Measurements from ENCODE around the gene ARID4B.

Gene ARID4B

DNA sequence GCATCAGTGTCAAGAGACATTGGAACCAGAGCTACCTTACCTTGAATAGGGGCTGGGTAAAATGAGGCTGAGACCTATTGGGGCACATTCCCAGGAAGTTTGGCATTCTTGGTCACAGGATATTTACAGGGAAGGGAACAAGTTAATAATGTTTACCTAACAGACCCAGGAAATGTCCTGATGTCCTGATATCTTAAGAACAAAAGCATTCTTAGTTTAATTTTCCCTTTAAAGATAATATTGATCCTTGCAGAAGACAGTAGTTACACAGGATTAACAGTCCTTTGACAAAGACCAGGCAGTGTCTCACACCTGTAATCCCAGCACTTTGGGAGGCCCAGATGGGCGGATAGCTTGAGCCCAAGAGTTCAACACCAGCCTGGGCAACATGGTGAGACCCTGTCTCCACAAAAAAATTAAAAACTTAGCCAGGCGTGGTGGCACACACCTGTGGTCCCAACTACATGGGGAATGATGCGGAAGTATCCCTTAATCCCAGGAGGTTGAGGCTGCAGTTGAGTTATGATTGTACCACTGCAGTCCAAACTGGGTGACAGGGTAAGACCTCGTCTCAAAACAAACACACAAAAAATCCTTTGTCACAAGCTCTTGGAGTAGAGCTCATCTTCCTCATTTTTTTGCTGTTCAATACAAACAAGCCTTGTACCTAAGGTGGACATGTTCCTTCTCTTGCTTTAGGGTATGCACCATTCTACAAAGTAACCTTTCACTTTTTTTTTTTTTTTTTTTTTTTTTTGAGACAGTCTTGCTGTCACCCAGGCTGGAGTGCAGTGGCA lies 198.0 kb downstream of the ARID4B start:
- TF ChIP-seq, protein P1, sequence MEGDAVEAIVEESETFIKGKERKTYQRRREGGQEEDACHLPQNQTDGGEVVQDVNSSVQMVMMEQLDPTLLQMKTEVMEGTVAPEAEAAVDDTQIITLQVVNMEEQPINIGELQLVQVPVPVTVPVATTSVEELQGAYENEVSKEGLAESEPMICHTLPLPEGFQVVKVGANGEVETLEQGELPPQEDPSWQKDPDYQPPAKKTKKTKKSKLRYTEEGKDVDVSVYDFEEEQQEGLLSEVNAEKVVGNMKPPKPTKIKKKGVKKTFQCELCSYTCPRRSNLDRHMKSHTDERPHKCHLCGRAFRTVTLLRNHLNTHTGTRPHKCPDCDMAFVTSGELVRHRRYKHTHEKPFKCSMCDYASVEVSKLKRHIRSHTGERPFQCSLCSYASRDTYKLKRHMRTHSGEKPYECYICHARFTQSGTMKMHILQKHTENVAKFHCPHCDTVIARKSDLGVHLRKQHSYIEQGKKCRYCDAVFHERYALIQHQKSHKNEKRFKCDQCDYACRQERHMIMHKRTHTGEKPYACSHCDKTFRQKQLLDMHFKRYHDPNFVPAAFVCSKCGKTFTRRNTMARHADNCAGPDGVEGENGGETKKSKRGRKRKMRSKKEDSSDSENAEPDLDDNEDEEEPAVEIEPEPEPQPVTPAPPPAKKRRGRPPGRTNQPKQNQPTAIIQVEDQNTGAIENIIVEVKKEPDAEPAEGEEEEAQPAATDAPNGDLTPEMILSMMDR (IDR thresholded peaks at IDR 0.05; ENCODE audit: low read depth, low read length) = no peak
- H3K4me3 ChIP-seq (ENCODE audit: low read depth, low read length) = no peak overlapping the region

- peak within 1 kb of the TSS; percentile 99 for H3K4me3 ChIP-seq (ENCODE audit: low read depth, low read length)
- TF ChIP-seq, protein P1 (IDR thresholded peaks at IDR 0.05; ENCODE audit: low read depth, low read length) = no peak
Observed at GRCh38 chr1:235128456-235129328, 199.3 kb downstream of the ARID4B start, which contains the start of gene TOMM20. TSS of gene TOMM20 (minus strand) at chr1:235128837. CDS start at chr1:235128715, 122 bp downstream.

- TF ChIP-seq, protein P1 (IDR thresholded peaks at IDR 0.05; ENCODE audit: low read depth, low read length) = no peak
- H3K4me3 ChIP-seq (ENCODE audit: low read depth, low read length) = peak overlapping the region; percentile 99
Observed at GRCh38 chr1:235127732-235128455, 200.1 kb downstream of the ARID4B start.

- peak overlapping the region; percentile 99 for H3K4me3 ChIP-seq (ENCODE audit: low read depth, low read length)
- TF ChIP-seq, protein P1 (IDR thresholded peaks at IDR 0.05; ENCODE audit: low read depth, low read length) = no peak
Observed at GRCh38 chr1:235127203-235127602, 200.8 kb downstream of the ARID4B start.

DNA sequence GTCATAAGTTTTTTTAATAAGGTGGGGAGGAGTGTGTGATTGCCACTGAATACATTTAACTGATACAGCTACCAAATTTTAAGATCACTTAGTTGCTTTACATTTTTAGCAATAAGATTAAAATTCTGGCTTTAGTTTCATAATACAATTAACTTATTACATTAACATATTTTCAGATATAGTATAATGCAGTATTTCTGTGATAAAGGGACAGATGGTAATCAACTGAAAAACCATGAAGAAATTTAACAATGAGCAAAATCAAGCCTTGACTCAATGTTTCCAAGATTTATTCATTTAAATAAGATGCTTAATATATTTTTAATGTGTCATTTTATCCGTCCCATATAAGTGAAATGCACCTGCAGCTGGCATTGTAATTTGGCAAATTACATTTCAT lies 203.3 kb downstream of the ARID4B start:
- no peak overlapping the region for H3K4me3 ChIP-seq (ENCODE audit: low read depth, low read length)
- TF ChIP-seq, protein P1 (IDR thresholded peaks at IDR 0.05; ENCODE audit: low read depth, low read length) = no peak

DNA sequence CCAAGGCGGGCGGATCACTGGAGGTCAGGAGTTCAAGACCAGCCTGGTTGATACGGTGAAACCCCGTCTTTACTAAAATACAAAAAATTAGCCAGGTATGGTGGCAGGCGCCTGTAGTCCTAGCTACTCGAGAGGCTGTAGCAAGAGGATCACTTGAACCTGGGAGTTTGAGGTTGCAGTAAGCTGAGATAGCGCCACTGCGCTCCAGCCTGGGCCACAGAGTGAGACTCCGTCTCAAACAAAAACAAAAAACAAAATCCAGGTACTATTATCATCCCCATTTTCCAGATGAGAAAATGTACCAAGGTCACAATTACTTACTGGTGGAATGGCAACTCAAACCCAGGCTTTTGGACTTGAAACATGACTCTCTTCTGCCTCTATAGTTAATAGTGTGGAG lies 203.9 kb downstream of the ARID4B start:
- no peak overlapping the region for H3K4me3 ChIP-seq (ENCODE audit: low read depth, low read length)
- TF ChIP-seq, protein P1 (IDR thresholded peaks at IDR 0.05; ENCODE audit: low read depth, low read length) = no peak

Measured in WI38 (cell line).